ENCODE measurements around the gene PTPRA. TPM values are rescaled to one million over a fixed set of nuclear protein-coding genes. Genes with fewer than 3 reads are reported as not detected.
"Not testable (repeated sequence)": the region's sequence is repeated elsewhere in the genome, so short reads cannot be mapped to it uniquely, and the experiment has no call there.

PTPRA gene
- total RNA-seq, 2 experiments from 2014 or later: 31.7 to 32.7 TPM

GRCh38 chr20:2991532-2991931 lies 118.3 kb downstream of the PTPRA start:
- Mint-ChIP-seq H3K4me1 (ENCODE audit: low read depth) (no peaks in the 10 kb centered on the region), H3K36me3 (ENCODE audit: low read depth) (peaks cover 22% of the 10 kb centered on the region), H3K9me3 (no peaks in the 10 kb centered on the region), H3K27me3 (ENCODE audit: low read depth) (no peaks in the 10 kb centered on the region), H3K27ac (no peak overlapping the region), H3K4me3 (no peak overlapping the region)
- DNase-seq: no peak
- CTCF ChIA-PET: interaction anchor here (0.8 kb wide), 1 partner anchor 9 kb away, joined by 3 read pairs; no protein-coding TSS in a partner anchor
- intact Hi-C loops (cut with micrococcal nuclease): no loop called here

DNA sequence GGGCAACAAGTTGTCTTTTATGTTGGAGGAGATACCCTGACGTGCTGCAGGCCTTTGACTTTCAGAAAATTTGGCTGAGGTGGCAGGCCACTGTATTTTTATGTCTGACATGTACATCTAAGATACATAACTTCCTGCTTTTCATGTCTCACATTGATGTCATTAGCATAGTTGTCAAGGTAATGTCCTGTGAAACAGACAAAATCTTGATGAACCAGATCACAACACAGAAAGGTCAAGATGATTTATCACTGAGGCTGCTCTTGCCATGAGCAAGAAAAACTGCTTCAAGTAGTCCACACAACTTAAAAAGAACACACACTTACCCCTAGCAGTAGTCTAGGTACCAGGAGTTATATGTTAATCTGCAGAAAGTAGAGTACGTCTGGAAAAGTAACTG lies 120.0 kb downstream of the PTPRA start:
- DNase-seq: no peak
- no peak overlapping the region for H3K27ac Mint-ChIP-seq

DNA sequence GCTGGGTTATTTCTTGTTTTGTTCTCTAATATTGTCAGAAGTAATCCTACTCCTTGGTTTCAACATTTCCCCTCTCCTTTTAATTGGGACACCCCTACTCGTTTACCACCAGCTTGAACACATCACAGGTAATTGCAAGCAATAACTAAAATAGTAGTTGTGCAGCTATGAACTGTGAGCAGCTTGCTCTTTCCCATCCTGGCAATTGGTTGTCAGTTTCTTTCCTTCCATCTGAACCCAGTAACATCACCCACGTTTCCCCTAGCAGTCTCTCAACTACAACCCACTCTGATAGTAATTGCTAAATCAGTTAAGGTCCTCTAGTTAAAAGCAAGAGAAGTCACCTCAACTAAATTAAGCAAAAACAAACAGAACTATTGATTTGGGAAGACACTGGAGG lies 122.5 kb downstream of the PTPRA start:
- DNase-seq: no peak
- Mint-ChIP-seq H3K36me3 (ENCODE audit: low read depth) (peaks cover 5% of the 10 kb centered on the region), H3K27me3 (ENCODE audit: low read depth) (no peaks in the 10 kb centered on the region), H3K4me3 (no peak overlapping the region), H3K27ac (no peak overlapping the region), H3K4me1 (ENCODE audit: low read depth) (no peaks in the 10 kb centered on the region), H3K9me3 (no peaks in the 10 kb centered on the region)
- CTCF ChIA-PET: interaction anchor here (0.8 kb wide), 1 partner anchor 12 kb away, joined by 3 read pairs; no protein-coding TSS in a partner anchor
- intact Hi-C loops (cut with micrococcal nuclease): no loop called here

More for the DNA sequence above, 120.0 kb downstream of the PTPRA start:
- Mint-ChIP-seq H3K27me3 (ENCODE audit: low read depth) (no peaks in the 10 kb centered on the region), H3K36me3 (ENCODE audit: low read depth) (peaks cover 18% of the 10 kb centered on the region), H3K4me3 (no peak overlapping the region), H3K4me1 (ENCODE audit: low read depth) (no peaks in the 10 kb centered on the region), H3K9me3 (no peaks in the 10 kb centered on the region)
- CTCF ChIA-PET: interaction anchor here (1.0 kb wide), 1 partner anchor 106 kb away, joined by 3 read pairs; no protein-coding TSS in a partner anchor
- intact Hi-C loops (cut with micrococcal nuclease): no loop called here

GRCh38 chr20:2998728-2999127 lies 125.4 kb downstream of the PTPRA start:
- intact Hi-C loops (cut with micrococcal nuclease): no loop called here
- no peaks in the 10 kb centered on the region for H3K9me3 Mint-ChIP-seq
- no peak for DNase-seq
- H3K4me1 Mint-ChIP-seq (ENCODE audit: low read depth): no peaks in the 10 kb centered on the region
- H3K4me3 Mint-ChIP-seq: no peak overlapping the region
- no peaks in the 10 kb centered on the region for H3K27me3 Mint-ChIP-seq (ENCODE audit: low read depth)
- no peak overlapping the region for H3K27ac Mint-ChIP-seq
- CTCF ChIA-PET: no interaction called here
- H3K36me3 Mint-ChIP-seq (ENCODE audit: low read depth): peaks cover 3% of the 10 kb centered on the region

- H3K4me1 Mint-ChIP-seq (ENCODE audit: low read depth): no peaks in the 10 kb centered on the region
- no peaks in the 10 kb centered on the region for H3K27me3 Mint-ChIP-seq (ENCODE audit: low read depth)
- DNase-seq: peak; percentile 18
- no peak overlapping the region for H3K4me3 Mint-ChIP-seq
- no peak overlapping the region for H3K27ac Mint-ChIP-seq
- no peaks in the 10 kb centered on the region for H3K9me3 Mint-ChIP-seq
- H3K36me3 Mint-ChIP-seq (ENCODE audit: low read depth): peaks cover 1% of the 10 kb centered on the region
- intact Hi-C loops (cut with micrococcal nuclease): loop anchor here (1.0 to 2.0 kb wide), 5 partner anchors 87 to 312 kb away; no protein-coding TSS in a partner anchor
- CTCF ChIA-PET: interaction anchor here (0.7 to 2.1 kb wide), 32 partner anchors 9 to 472 kb away, joined by 3 to 9 read pairs (median 4); no protein-coding TSS in a partner anchor
Measured at GRCh38 chr20:3000852-3001523, 127.7 kb downstream of the PTPRA start.

DNA sequence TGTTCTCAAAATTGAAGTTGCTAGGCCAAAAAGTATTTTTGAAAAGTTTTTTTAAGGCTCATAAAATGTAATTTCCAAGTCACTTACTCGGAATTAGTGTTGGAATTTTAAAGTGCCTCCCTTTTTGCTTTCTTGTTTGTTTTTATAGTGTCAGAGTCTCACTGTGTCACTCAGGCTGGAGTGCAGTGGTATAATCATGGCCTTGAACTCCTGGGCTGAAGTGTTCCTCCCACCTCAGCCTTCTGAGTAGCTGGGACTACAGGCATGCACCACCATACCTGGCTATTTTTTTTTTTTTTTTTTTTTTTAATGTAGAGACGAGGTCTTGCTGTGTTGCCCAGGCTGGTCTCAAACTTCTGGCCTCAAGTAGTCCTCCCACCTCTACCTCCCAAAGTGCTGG lies 130.1 kb downstream of the PTPRA start:
- CTCF ChIA-PET: no interaction called here
- no peaks in the 10 kb centered on the region for H3K27me3 Mint-ChIP-seq (ENCODE audit: low read depth)

DNA sequence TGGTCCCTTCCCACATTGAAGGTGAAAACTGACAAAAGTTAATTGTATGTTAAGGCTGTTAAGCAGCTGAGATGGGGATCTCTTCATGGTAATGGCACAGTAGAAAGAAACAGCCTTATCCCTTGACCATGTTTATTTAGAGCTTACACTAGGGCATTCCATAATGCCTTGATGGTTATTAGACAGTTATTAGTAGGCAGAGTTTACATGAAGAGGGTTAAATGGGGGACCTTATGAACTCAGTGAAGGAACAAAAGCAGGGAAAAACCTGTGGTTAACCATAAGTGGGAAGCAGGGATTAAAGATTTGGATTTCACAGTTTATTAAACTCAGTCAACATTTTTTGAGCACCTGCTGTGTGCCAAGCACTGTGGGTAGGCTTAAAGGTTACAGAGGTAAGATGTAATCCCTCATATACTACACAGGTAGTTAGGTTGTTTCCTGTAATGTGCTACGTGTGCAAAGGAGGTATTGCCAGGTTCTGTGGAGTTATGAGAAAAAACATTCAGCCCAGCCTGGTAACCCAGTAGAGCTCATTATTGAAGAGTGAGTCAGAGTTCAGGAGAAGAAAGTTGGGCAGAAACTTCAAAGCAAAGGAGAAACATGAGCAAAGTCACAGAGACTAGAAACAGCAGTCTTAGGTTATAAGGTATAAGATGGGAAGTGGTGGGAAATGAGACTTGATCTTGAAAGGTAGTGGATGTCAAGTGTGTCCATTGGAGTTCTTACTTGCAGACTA lies 137.9 kb downstream of the PTPRA start:
- no peak overlapping the region for H3K4me3 Mint-ChIP-seq
- peak; percentile 50 for DNase-seq
- intact Hi-C loops (cut with micrococcal nuclease): loop anchor here (1.0 kb wide), 3 partner anchors 25 to 100 kb away; no protein-coding TSS in a partner anchor
- H3K4me1 Mint-ChIP-seq (ENCODE audit: low read depth): peaks cover 35% of the 10 kb centered on the region
- H3K27ac Mint-ChIP-seq: peak overlapping the region; percentile 73
- peaks cover 24% of the 10 kb centered on the region for H3K36me3 Mint-ChIP-seq (ENCODE audit: low read depth)
- CTCF ChIA-PET: interaction anchor here (1.0 to 1.9 kb wide), 2 partner anchors 10 to 258 kb away, joined by 5 to 6 read pairs; no protein-coding TSS in a partner anchor
- H3K27me3 Mint-ChIP-seq (ENCODE audit: low read depth): no peaks in the 10 kb centered on the region
- no peaks in the 10 kb centered on the region for H3K9me3 Mint-ChIP-seq

More for the DNA sequence above, 130.1 kb downstream of the PTPRA start:
- Mint-ChIP-seq H3K4me1 (ENCODE audit: low read depth) (no peaks in the 10 kb centered on the region), H3K9me3 (no peaks in the 10 kb centered on the region), H3K36me3 (ENCODE audit: low read depth) (peaks cover 13% of the 10 kb centered on the region), H3K4me3 (no peak overlapping the region), H3K27ac (no peak overlapping the region)
- DNase-seq: no peak
- intact Hi-C loops (cut with micrococcal nuclease): no loop called here

DNA sequence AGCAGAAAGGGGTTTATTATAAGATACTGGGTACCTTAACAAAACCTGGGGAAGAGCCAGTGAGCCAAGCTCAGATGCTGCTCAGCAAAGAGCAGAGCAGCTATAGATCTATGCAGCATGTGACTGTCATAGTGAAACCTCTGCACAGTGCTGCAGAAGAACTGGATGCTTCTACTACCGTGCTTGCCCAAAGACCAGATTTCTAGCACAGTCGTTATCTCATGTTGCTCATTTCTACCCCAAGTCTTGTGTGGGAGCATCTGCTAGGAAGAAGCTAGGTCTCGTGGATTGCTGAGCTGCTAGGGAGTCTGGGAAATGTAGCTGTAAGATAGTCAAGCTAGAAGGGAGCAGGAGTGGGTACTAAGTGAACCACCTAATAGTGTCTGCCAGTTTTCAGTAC lies 138.5 kb downstream of the PTPRA start:
- intact Hi-C loops (cut with micrococcal nuclease): loop anchor here (1.0 kb wide), 3 partner anchors 25 to 100 kb away; no protein-coding TSS in a partner anchor
- DNase-seq: peak; percentile 34
- peaks cover 26% of the 10 kb centered on the region for H3K36me3 Mint-ChIP-seq (ENCODE audit: low read depth)
- no peaks in the 10 kb centered on the region for H3K9me3 Mint-ChIP-seq
- peaks cover 35% of the 10 kb centered on the region for H3K4me1 Mint-ChIP-seq (ENCODE audit: low read depth)
- CTCF ChIA-PET: interaction anchor here (1.0 to 1.9 kb wide), 2 partner anchors 11 to 259 kb away, joined by 5 to 6 read pairs; no protein-coding TSS in a partner anchor
- H3K27me3 Mint-ChIP-seq (ENCODE audit: low read depth): no peaks in the 10 kb centered on the region
- peak overlapping the region; percentile 73 for H3K27ac Mint-ChIP-seq
- H3K4me3 Mint-ChIP-seq: no peak overlapping the region

GRCh38 chr20:3013771-3014170 lies 140.5 kb downstream of the PTPRA start:
- no peak overlapping the region for H3K4me3 Mint-ChIP-seq
- peaks cover 22% of the 10 kb centered on the region for H3K36me3 Mint-ChIP-seq (ENCODE audit: low read depth)
- H3K4me1 Mint-ChIP-seq (ENCODE audit: low read depth): peaks cover 35% of the 10 kb centered on the region
- CTCF ChIA-PET: no interaction called here
- no peak overlapping the region for H3K27ac Mint-ChIP-seq
- no peak for DNase-seq
- intact Hi-C loops (cut with micrococcal nuclease): no loop called here
- no peaks in the 10 kb centered on the region for H3K27me3 Mint-ChIP-seq (ENCODE audit: low read depth)
- H3K9me3 Mint-ChIP-seq: no peaks in the 10 kb centered on the region

- intact Hi-C loops (cut with micrococcal nuclease): no loop called here
- no peak for DNase-seq
- Mint-ChIP-seq H3K27me3 (ENCODE audit: low read depth) (no peaks in the 10 kb centered on the region), H3K36me3 (ENCODE audit: low read depth) (peaks cover 18% of the 10 kb centered on the region), H3K27ac (peak overlapping the region; percentile 42), H3K4me3 (no peak overlapping the region), H3K9me3 (no peaks in the 10 kb centered on the region), H3K4me1 (ENCODE audit: low read depth) (peaks cover 35% of the 10 kb centered on the region)
- CTCF ChIA-PET: no interaction called here
Measured at GRCh38 chr20:3014179-3014578, 140.9 kb downstream of the PTPRA start.

DNA sequence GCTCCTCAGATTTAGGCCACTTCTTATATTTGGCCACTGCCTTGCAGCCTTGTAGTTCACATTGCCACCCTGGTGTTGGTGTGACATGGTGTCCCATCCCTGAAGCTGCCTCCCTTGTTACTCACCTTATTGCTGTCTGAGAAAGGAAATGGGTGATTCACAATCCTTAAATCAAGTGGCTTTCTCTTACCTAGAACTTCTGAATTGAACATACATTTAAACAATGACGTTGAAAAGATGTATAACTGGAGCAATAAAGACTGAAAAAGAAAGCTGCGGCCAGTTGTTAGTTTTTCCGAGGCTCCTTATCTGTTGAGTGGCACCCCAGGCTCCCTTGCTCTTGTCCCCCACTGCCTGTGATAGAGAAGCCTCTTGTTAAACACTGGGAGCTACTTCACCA lies 141.4 kb downstream of the PTPRA start:
- CTCF ChIA-PET: interaction anchor here (0.6 kb wide), 1 partner anchor 29 kb away, joined by 3 read pairs; no protein-coding TSS in a partner anchor
- Mint-ChIP-seq H3K9me3 (no peaks in the 10 kb centered on the region), H3K27ac (peak overlapping the region; percentile 60), H3K36me3 (ENCODE audit: low read depth) (peaks cover 14% of the 10 kb centered on the region), H3K4me1 (ENCODE audit: low read depth) (peaks cover 33% of the 10 kb centered on the region), H3K4me3 (no peak overlapping the region), H3K27me3 (ENCODE audit: low read depth) (no peaks in the 10 kb centered on the region)
- intact Hi-C loops (cut with micrococcal nuclease): no loop called here
- DNase-seq: peak; percentile 52

- intact Hi-C loops (cut with micrococcal nuclease); H3K9me3 Mint-ChIP-seq; H3K27me3 Mint-ChIP-seq (ENCODE audit: low read depth); H3K27ac Mint-ChIP-seq; DNase-seq; H3K4me3 Mint-ChIP-seq: not testable (repeated sequence)
- CTCF ChIA-PET: interaction anchor here (0.6 to 0.7 kb wide), 2 partner anchors 29 to 302 kb away, joined by 3 to 4 read pairs; no protein-coding TSS in a partner anchor
- Mint-ChIP-seq H3K4me1 (ENCODE audit: low read depth) (peaks cover 33% of the 10 kb centered on the region), H3K36me3 (ENCODE audit: low read depth) (peaks cover 12% of the 10 kb centered on the region)
Measured at GRCh38 chr20:3015302-3015701, 142.0 kb downstream of the PTPRA start.

All from activated naive CD4-positive, alpha-beta T cell treated with anti-CD3 and anti-CD28 coated beads for 36 hours (primary cell).